CD14-positive monocyte (primary cell): ENCODE results near the gene FNBP1L. TPM values are rescaled to one million over a fixed set of nuclear protein-coding genes. Genes with fewer than 3 reads are reported as not detected.

Source experiments
- DNase-seq, 3 donors: peaks; one replicate each; pipeline ENCODE4 v3.0.0-alpha.2; 2011 to 2022
- H2AFZ ChIP-seq: 2 replicates; pipeline ENCODE4 v1.6.0; 2012; ENCODE audit warnings: mild to moderate bottlenecking, low read depth, low read length, inconsistent platforms; ENCODE audit not compliant: insufficient read depth, poor library complexity, severe bottlenecking
- H3K27ac ChIP-seq, 2 donors: 1 replicate in 1 of 2; 2 replicates in 1 of 2; pipeline ENCODE4 v1.5.1; 2012 to 2013; ENCODE audit warnings: low read length in 2 of 2, control low read depth in 1 of 2, inconsistent platforms in 1 of 2, low read depth in 1 of 2, mild to moderate bottlenecking in 1 of 2
- H3K27me3 ChIP-seq, 2 donors: one replicate each; pipeline versions ENCODE4 v1.6.0 to v1.6.1; 2011 to 2013; ENCODE audit warnings: low read length in 2 of 2; ENCODE audit not compliant: control insufficient read depth in 2 of 2, insufficient read depth in 2 of 2
- H3K36me3 ChIP-seq, 2 donors: replicated peaks in 1 of 2; 1 replicate in 1 of 2; 2 replicates in 1 of 2; pipeline versions ENCODE4 v1.5.1 to v1.6.1; 2012 to 2013; ENCODE audit warnings: low read length in 2 of 2, control low read depth in 1 of 2, inconsistent platforms in 1 of 2, mild to moderate bottlenecking in 1 of 2; ENCODE audit not compliant: insufficient read depth in 2 of 2, control insufficient read depth in 1 of 2
- H3K4me1 ChIP-seq, 2 donors: 1 replicate in 1 of 2; 2 replicates in 1 of 2; pipeline versions ENCODE4 v1.5.1 to v1.6.1; 2012 to 2013; ENCODE audit warnings: low read length in 2 of 2, control low read depth in 1 of 2, inconsistent platforms in 1 of 2, mild to moderate bottlenecking in 1 of 2, moderate library complexity in 1 of 2; ENCODE audit not compliant: insufficient read depth in 2 of 2, control insufficient read depth in 1 of 2
- H3K4me2 ChIP-seq: replicated peaks from 2 replicates; pipeline ENCODE3; 2012; ENCODE audit warnings: low read length, moderate library complexity, mild to moderate bottlenecking; ENCODE audit not compliant: poor library complexity, severe bottlenecking; ENCODE audit errors: extremely low read depth
- H3K4me3 ChIP-seq, 3 experiments: fragments of 200-600 bp in 1 of 3; sonication (generic) in 1 of 3; replicated peaks in 1 of 3; 1 replicate in 2 of 3; 2 replicates in 1 of 3; pipeline ENCODE4 v1.5.1; 2011 to 2013; ENCODE audit warnings: low read length in 3 of 3, mild to moderate bottlenecking in 3 of 3, control low read depth in 2 of 3, low read depth in 2 of 3, inconsistent platforms in 1 of 3, moderate library complexity in 1 of 3
- H3K79me2 ChIP-seq: 2 replicates; pipeline ENCODE4 v1.6.0; 2012; ENCODE audit warnings: mild to moderate bottlenecking, control low read depth, inconsistent platforms, low read length, moderate library complexity; ENCODE audit not compliant: insufficient read depth
- H3K9ac ChIP-seq: 2 replicates; pipeline ENCODE4 v1.6.0; 2017; ENCODE audit warnings: low read length, mild to moderate bottlenecking; ENCODE audit not compliant: insufficient read depth, poor library complexity, severe bottlenecking
- H3K9me3 ChIP-seq, 2 donors: replicated peaks in 1 of 2; 1 replicate in 1 of 2; 2 replicates in 1 of 2; pipeline versions ENCODE4 v1.5.1 to v1.6.1; 2012 to 2013; ENCODE audit warnings: low read length in 2 of 2, control low read depth in 1 of 2; ENCODE audit not compliant: control insufficient read depth in 1 of 2, insufficient read depth in 1 of 2
- H4K20me1 ChIP-seq: 2 replicates; pipeline ENCODE4 v1.6.0; 2012; ENCODE audit warnings: mild to moderate bottlenecking, low read length, control low read depth, moderate library complexity; ENCODE audit not compliant: insufficient read depth
- H3K27ac Mint-ChIP-seq, 7 donors: one replicate each; pipeline ENCODE4 v1.8.0; 2020; ENCODE audit warnings: mild to moderate bottlenecking in 7 of 7, mixed read lengths in 7 of 7, moderate library complexity in 6 of 7, inconsistent platforms in 2 of 7
- H3K27me3 Mint-ChIP-seq, 3 donors: one replicate each; pipeline ENCODE4 v1.8.0; 2021 to 2022; ENCODE audit warnings: low read depth in 3 of 3, mild to moderate bottlenecking in 3 of 3, mixed read lengths in 3 of 3, moderate library complexity in 3 of 3, inconsistent platforms in 1 of 3
- H3K36me3 Mint-ChIP-seq, 2 donors: one replicate each; pipeline ENCODE4 v1.8.0; 2020; ENCODE audit warnings: mixed read lengths in 2 of 2, inconsistent platforms in 1 of 2, mild to moderate bottlenecking in 1 of 2
- H3K4me1 Mint-ChIP-seq: one replicate; pipeline ENCODE4 v1.8.0; 2020; ENCODE audit warnings: mild to moderate bottlenecking, mixed read lengths
- H3K4me3 Mint-ChIP-seq, 2 donors: one replicate each; pipeline ENCODE4 v1.8.0; 2020; ENCODE audit warnings: mild to moderate bottlenecking in 2 of 2, mixed read lengths in 2 of 2, moderate library complexity in 1 of 2
- H3K9me3 Mint-ChIP-seq, 7 donors: one replicate each; pipeline ENCODE4 v1.8.0; 2020 to 2022; ENCODE audit warnings: mixed read lengths in 7 of 7, mild to moderate bottlenecking in 6 of 7, moderate library complexity in 6 of 7, inconsistent platforms in 2 of 7
- CTCF ChIP-seq: fragments of 200-600 bp; IDR thresholded peaks from one replicate; pipeline ENCODE4 v1.8.0; 2022; ENCODE audit warnings: antibody characterized with exemption, mild to moderate bottlenecking
- WGBS: methylation state at CpG from one replicate; pipeline ENCODE4 v1.1.5; 2013; ENCODE audit warnings: missing lambda C conversion rate; ENCODE audit not compliant: insufficient coverage; 5-methylcytosine and 5-hydroxymethylcytosine counted together
- intact Hi-C, 2 donors: fragments of 100-400 bp; cut with micrococcal nuclease; formaldehyde crosslinking; loops; one replicate each; pipeline versions ENCODE4 v1.15.0 to v1.15.1; 2023
- polyA plus RNA-seq, 3 donors: library from polyadenylated mRNA; depleted of rRNA in 1 of 3; unstranded in 2 of 3; stranded (reverse) in 1 of 3; fragments of 300-500 nt in 2 of 3; fragments of >200 nt in 1 of 3; fragmentation: Illumina TruSeq in 2 of 3; gene quantifications; 1 replicate in 2 of 3; 2 replicates in 1 of 3; pipeline ENCODE4 v1.2.3, GENCODE V29; 2012 to 2021

Gene FNBP1L
- polyA plus RNA-seq, 3 donors, result 0.15 to 0.32 (median 0.28) TPM

GRCh38 chr1:93579891-93580290, 132.0 kb downstream of the FNBP1L start:
- Histone ChIP-seq H4K20me1 (no peaks in the 10 kb centered on the region), H3K4me2 (no peak overlapping the region), H3K4me1 (no peaks in the 10 kb centered on the region), H3K9me3 (no peaks in the 10 kb centered on the region), H3K27me3 (no peaks in the 10 kb centered on the region), H3K9ac (no peak overlapping the region), H3K36me3 (no peaks in the 10 kb centered on the region), H3K79me2 (no peaks in the 10 kb centered on the region), H3K27ac (no peak overlapping the region), H2AFZ (no peak overlapping the region), H3K4me3 (no peak overlapping the region)
- no peak overlapping the region for H3K4me3 Mint-ChIP-seq
- intact Hi-C loops, result no loop called here
- no peaks in the 10 kb centered on the region for H3K36me3 Mint-ChIP-seq
- peak overlapping the region in 1 of 7 donors; percentile 10 for H3K27ac Mint-ChIP-seq
- peaks cover 0 to 6% (median 1%) of the 10 kb centered on the region in 3 donors for H3K27me3 Mint-ChIP-seq
- DNase-seq, result no peak
- peaks cover 0 to 2% (median 0%) of the 10 kb centered on the region in 7 donors for H3K9me3 Mint-ChIP-seq
- 98% methylated on average over 4 of the region's 5 CpGs for WGBS
- no peak for TF ChIP-seq CTCF
- no peaks in the 10 kb centered on the region for H3K4me1 Mint-ChIP-seq

GRCh38 chr1:93581917-93582850, 134.3 kb downstream of the FNBP1L start:
- DNase-seq, result no peak
- WGBS, result 97% methylated on average over 14 of the region's 23 CpGs
- no peaks in the 10 kb centered on the region for H3K79me2 ChIP-seq
- no peaks in the 10 kb centered on the region for H3K36me3 ChIP-seq
- H3K4me3 ChIP-seq, result no peak overlapping the region
- no peaks in the 10 kb centered on the region for H3K9me3 ChIP-seq
- H3K9ac ChIP-seq, result no peak overlapping the region
- H3K4me1 ChIP-seq, result no peaks in the 10 kb centered on the region
- no peak for TF ChIP-seq CTCF
- Mint-ChIP-seq H3K4me1 (no peaks in the 10 kb centered on the region), H3K4me3 (no peak overlapping the region), H3K27me3 (peaks cover 0 to 6% (median 1%) of the 10 kb centered on the region in 3 donors), H3K27ac (no peak overlapping the region), H3K9me3 (peaks cover 0 to under 1% (median 0%) of the 10 kb centered on the region in 7 donors), H3K36me3 (no peaks in the 10 kb centered on the region)
- no peak overlapping the region for H2AFZ ChIP-seq
- intact Hi-C loops, result no loop called here
- no peak overlapping the region for H3K27ac ChIP-seq
- H3K27me3 ChIP-seq, result no peaks in the 10 kb centered on the region
- H3K4me2 ChIP-seq, result no peak overlapping the region
- no peaks in the 10 kb centered on the region for H4K20me1 ChIP-seq
